ENCODE results near the gene CWC27.

CWC27 gene

GRCh38 chr5:64864171-64864570 is 95.4 kb downstream of the CWC27 start:
- POLR2A ChIA-PET: no interaction called here
- TF ChIP-seq LEF1 (IDR thresholded peaks at IDR 0.05; ENCODE audit: borderline replicate concordance) (no peak), PKNOX1 (IDR thresholded peaks at IDR 0.05) (no peak), SUZ12 (IDR thresholded peaks at IDR 0.05) (no peak), ARNT (IDR thresholded peaks at IDR 0.05) (no peak), TARDBP (IDR thresholded peaks at IDR 0.05) (no peak), CTBP1 (IDR thresholded peaks at IDR 0.05; ENCODE audit: borderline replicate concordance) (no peak), FOXM1 (IDR thresholded peaks at IDR 0.05; ENCODE audit: borderline replicate concordance) (no peak)
- CTCF ChIA-PET: no interaction called here
- DNase-seq (ENCODE audit: extremely low spot score): no peak

GRCh38 chr5:64865662-64866061 is 96.9 kb downstream of the CWC27 start:
- DNase-seq (ENCODE audit: extremely low spot score): no peak
- no peak for TF ChIP-seq PKNOX1 (IDR thresholded peaks at IDR 0.05)
- TF ChIP-seq FOXK2 (IDR thresholded peaks at IDR 0.05): no peak
- TF ChIP-seq FOXA1 (IDR thresholded peaks at IDR 0.05): no peak
- no peak for TF ChIP-seq ZNF384 (IDR thresholded peaks at IDR 0.05)
- TF ChIP-seq TARDBP (IDR thresholded peaks at IDR 0.05): no peak
- POLR2A ChIA-PET: no interaction called here
- CTCF ChIA-PET: no interaction called here

GRCh38 chr5:64869419-64869818 is 100.7 kb downstream of the CWC27 start:
- ChIA-PET POLR2A (interaction anchor here (0.5 kb wide), 1 partner anchor 211 kb away, joined by 3 read pairs; no protein-coding TSS in a partner anchor), CTCF (interaction anchor here (0.6 kb wide), 1 partner anchor 145 kb away, joined by 3 read pairs; no protein-coding TSS in a partner anchor)
- no peak for DNase-seq (ENCODE audit: extremely low spot score)
- no peak for TF ChIP-seq FOXK2 (IDR thresholded peaks at IDR 0.05)
- no peak for TF ChIP-seq CTBP1 (IDR thresholded peaks at IDR 0.05; ENCODE audit: borderline replicate concordance)
- TF ChIP-seq PKNOX1 (IDR thresholded peaks at IDR 0.05): no peak
- no peak for TF ChIP-seq TARDBP (IDR thresholded peaks at IDR 0.05)
- no peak for TF ChIP-seq FOXM1 (IDR thresholded peaks at IDR 0.05; ENCODE audit: borderline replicate concordance)
- no peak for TF ChIP-seq ARNT (IDR thresholded peaks at IDR 0.05)
- no peak for TF ChIP-seq LEF1 (IDR thresholded peaks at IDR 0.05; ENCODE audit: borderline replicate concordance)
- TF ChIP-seq ELF4 (IDR thresholded peaks at IDR 0.05): no peak
- TF ChIP-seq SP1 (IDR thresholded peaks at IDR 0.05): no peak
- TF ChIP-seq NFRKB (IDR thresholded peaks at IDR 0.05): no peak
- TF ChIP-seq ZNF384 (IDR thresholded peaks at IDR 0.05): no peak
- no peak for TF ChIP-seq HDGF (IDR thresholded peaks at IDR 0.05; ENCODE audit: borderline replicate concordance)
- no peak for TF ChIP-seq BHLHE40 (IDR thresholded peaks at IDR 0.05; ENCODE audit: borderline replicate concordance)
- no peak for TF ChIP-seq SUZ12 (IDR thresholded peaks at IDR 0.05)
- TF ChIP-seq FOXA1 (IDR thresholded peaks at IDR 0.05): no peak
- no peak for TF ChIP-seq L3MBTL2 (conservative IDR thresholded peaks at IDR 0.05)

- ChIA-PET CTCF (no interaction called here), POLR2A (no interaction called here)
- DNase-seq (ENCODE audit: extremely low spot score): no peak
- TF ChIP-seq FOXK2 (IDR thresholded peaks at IDR 0.05): no peak
- no peak for TF ChIP-seq FOXA1 (IDR thresholded peaks at IDR 0.05)
- TF ChIP-seq HDGF (IDR thresholded peaks at IDR 0.05; ENCODE audit: borderline replicate concordance): no peak
- no peak for TF ChIP-seq LEF1 (IDR thresholded peaks at IDR 0.05; ENCODE audit: borderline replicate concordance)
- no peak for TF ChIP-seq NFRKB (IDR thresholded peaks at IDR 0.05)
- no peak for TF ChIP-seq SUZ12 (IDR thresholded peaks at IDR 0.05)
- TF ChIP-seq ELF4 (IDR thresholded peaks at IDR 0.05): no peak
Observed at GRCh38 chr5:64872044-64872443, 103.3 kb downstream of the CWC27 start.

- ChIA-PET CTCF (no interaction called here), POLR2A (no interaction called here)
- TF ChIP-seq TARDBP (IDR thresholded peaks at IDR 0.05) (no peak), BHLHE40 (IDR thresholded peaks at IDR 0.05; ENCODE audit: borderline replicate concordance) (no peak), FOXM1 (IDR thresholded peaks at IDR 0.05; ENCODE audit: borderline replicate concordance) (no peak), SP1 (IDR thresholded peaks at IDR 0.05) (no peak), NFRKB (IDR thresholded peaks at IDR 0.05) (no peak), PKNOX1 (IDR thresholded peaks at IDR 0.05) (no peak), ELF4 (IDR thresholded peaks at IDR 0.05) (no peak), SUZ12 (IDR thresholded peaks at IDR 0.05) (no peak), HDGF (IDR thresholded peaks at IDR 0.05; ENCODE audit: borderline replicate concordance) (no peak), FOXA1 (IDR thresholded peaks at IDR 0.05) (no peak), LEF1 (IDR thresholded peaks at IDR 0.05; ENCODE audit: borderline replicate concordance) (no peak)
- DNase-seq (ENCODE audit: extremely low spot score): no peak
Observed at GRCh38 chr5:64873441-64873840, 104.7 kb downstream of the CWC27 start.

GRCh38 chr5:64874753-64875152 is 106.0 kb downstream of the CWC27 start:
- TF ChIP-seq FOXA1 (IDR thresholded peaks at IDR 0.05): no peak
- TF ChIP-seq LEF1 (IDR thresholded peaks at IDR 0.05; ENCODE audit: borderline replicate concordance): no peak
- TF ChIP-seq ELF4 (IDR thresholded peaks at IDR 0.05): no peak
- TF ChIP-seq FOXM1 (IDR thresholded peaks at IDR 0.05; ENCODE audit: borderline replicate concordance): no peak
- no peak for TF ChIP-seq SP1 (IDR thresholded peaks at IDR 0.05)
- TF ChIP-seq BHLHE40 (IDR thresholded peaks at IDR 0.05; ENCODE audit: borderline replicate concordance): no peak
- no peak for TF ChIP-seq FOXK2 (IDR thresholded peaks at IDR 0.05)
- no peak for TF ChIP-seq L3MBTL2 (conservative IDR thresholded peaks at IDR 0.05)
- no peak for TF ChIP-seq CTBP1 (IDR thresholded peaks at IDR 0.05; ENCODE audit: borderline replicate concordance)
- TF ChIP-seq SUZ12 (IDR thresholded peaks at IDR 0.05): no peak
- TF ChIP-seq TARDBP (IDR thresholded peaks at IDR 0.05): no peak
- TF ChIP-seq PKNOX1 (IDR thresholded peaks at IDR 0.05): no peak
- TF ChIP-seq ARNT (IDR thresholded peaks at IDR 0.05): no peak
- no peak for TF ChIP-seq NFRKB (IDR thresholded peaks at IDR 0.05)
- TF ChIP-seq HDGF (IDR thresholded peaks at IDR 0.05; ENCODE audit: borderline replicate concordance): no peak
- TF ChIP-seq ZNF384 (IDR thresholded peaks at IDR 0.05): no peak
- no peak for DNase-seq (ENCODE audit: extremely low spot score)
- ChIA-PET POLR2A (no interaction called here), CTCF (no interaction called here)

All from HEK293T (cell line).